GM21717 (cell line): ENCODE data around the gene DTD2.
A peak's percentile ranks its signal among the peaks of the same experiment; 100 is the strongest.
"Not testable (repeated sequence)": the region's sequence is repeated elsewhere in the genome, so short reads cannot be mapped to it uniquely, and the experiment has no call there.

Experiments used
- ATAC-seq: cut with Tn5 transposase; IDR thresholded peaks from one replicate; pipeline ENCODE4 v1.9.1; 2021; ENCODE audit warnings: mild to moderate bottlenecking, moderate library complexity; ENCODE audit not compliant: unreplicated experiment

DTD2 gene

DNA sequence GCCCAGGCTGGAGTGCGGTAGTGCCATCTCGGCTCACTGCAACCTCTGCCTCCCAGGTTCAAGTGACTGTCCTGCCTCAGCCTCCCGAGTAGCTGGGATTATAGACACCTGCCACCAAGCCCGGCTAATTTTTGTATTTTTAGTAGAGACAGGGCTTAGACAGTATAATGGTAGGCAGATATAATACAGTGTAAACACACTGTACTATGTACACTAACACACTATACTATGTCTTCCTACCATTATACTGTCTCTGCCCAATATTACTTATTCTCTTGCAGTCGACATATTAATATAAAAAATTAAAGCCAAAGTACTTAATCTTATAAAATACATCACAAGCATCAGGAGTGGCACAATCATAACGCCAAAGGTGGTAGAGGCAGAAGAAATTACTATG, 15.0 kb downstream of the DTD2 start:
- ATAC-seq = no peak

DNA sequence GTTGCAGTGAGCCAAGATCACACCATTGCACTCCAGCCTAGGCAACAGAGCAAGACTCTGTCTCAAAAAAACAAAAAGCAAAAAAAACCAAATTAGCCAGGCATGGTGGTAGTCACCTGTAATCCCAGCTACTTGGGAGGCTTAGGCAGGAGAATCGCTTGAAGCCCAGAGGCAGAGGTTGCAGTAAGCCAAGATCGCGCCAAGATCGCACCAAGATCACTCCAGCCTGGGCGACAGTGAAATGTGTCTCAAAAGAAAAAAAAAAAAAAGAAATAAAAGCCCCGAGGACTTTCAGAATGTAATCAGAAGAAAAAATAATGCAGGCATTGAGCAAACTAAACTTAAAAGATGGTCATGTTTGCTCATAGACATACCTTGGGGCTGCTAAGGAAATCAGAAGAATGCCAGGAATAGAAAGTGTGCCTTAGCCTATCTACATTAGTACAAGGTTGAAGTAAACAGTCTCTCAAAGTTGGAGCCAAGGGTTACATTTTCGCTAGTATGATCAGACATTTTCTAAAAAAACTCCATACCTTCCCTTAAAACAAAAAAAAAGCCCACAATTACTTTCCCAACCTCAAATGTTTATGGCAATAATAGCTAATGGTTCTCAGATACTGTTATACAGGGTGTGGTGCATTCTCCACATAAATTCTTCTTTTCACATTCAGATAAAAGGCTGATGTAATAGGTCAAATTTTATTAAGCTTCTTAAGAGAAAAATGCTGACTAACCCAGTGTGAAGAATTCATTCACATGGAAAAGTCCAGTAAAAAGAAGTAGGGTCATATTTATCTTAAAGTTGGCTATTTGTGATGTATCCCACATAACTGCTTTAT, 15.8 kb downstream of the DTD2 start:
- ATAC-seq = no peak

DNA sequence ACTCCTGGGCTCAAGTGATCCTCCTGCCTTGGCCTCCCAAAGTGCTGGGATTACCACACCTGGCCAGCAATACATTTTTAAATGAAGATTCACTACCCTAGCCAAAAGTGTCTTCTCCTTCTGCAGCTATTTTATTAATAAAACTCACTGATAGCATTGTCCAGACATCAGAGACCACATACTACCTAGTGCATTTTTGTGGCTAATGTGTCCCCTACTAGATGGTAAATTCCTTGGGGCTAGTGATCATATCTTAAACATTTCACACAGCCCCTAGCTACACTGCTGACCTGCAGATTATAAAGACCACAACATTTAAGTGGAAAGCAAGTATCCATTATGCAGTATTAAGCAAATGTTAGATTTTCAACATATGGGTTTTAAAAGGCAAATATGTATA, 17.0 kb downstream of the DTD2 start:
- ATAC-seq = no peak

DNA sequence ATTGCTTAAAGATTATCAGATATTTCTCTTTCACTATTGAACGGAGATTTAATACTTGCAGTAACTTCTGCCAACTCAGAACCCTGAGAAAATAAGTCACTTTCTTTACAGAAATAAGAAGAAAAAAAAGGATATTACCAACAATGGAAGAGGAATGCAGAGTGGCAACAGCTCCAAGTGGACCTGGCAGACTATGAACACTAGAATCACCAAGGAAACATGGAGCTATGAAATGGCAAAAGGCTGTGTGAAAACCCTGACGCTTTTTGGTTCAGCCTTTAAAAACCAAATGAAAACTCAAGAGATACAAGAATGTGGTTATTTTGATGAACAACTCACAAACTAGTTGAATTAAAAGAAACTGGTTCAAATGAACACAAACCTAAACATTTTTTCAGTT, 17.7 kb downstream of the DTD2 start:
- no peak for ATAC-seq

DNA sequence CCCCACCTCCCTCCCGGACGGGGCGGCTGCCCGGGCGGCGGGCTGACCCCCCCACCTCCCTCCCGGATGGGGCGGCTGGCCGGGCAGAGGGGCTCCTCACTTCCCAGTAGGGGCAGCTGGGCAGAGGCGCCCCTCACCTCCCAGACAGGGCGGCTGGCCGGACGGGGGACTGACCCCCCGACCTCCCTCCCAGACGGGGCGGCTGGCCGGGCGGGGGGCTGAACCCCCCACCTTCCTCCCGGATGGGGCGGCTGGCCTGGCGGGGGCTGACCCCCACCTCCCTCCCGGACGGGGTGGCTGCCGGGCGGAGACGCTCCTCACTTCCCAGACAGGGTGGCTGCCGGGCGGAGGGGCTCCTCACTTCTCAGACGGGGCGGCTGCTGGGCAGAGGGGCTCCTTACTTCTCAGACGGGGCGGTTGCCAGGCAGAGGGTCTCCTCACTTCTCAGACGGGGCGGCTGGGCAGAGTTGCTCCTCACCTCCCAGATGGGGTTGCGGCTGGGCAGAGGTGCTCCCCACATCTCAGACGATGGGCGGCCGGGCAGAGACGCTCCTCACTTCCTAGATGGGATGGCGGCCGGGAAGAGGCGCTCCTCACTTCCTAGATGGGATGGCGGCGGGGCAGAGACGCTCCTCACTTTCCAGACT, 20.1 kb downstream of the DTD2 start:
- not testable (repeated sequence) for ATAC-seq

DNA sequence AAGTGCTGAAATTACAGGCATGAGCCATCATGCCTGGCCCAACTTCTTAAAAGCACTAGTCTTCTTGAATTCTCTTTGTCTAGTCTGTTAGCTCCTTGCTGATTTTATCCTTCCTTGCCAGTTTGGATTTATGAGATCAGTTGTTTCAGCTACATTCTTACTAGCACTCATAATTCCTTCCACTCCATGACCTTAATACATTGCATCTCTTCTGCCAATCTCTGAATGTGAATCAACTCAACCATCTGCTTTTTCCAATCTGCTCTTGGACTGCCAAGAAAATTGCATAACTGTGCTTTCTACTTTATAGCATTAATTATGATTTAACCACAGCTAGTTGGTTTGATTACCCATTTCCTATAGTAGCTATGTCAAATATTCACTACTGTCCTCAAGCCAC, 22.0 kb downstream of the DTD2 start:
- no peak for ATAC-seq

DNA sequence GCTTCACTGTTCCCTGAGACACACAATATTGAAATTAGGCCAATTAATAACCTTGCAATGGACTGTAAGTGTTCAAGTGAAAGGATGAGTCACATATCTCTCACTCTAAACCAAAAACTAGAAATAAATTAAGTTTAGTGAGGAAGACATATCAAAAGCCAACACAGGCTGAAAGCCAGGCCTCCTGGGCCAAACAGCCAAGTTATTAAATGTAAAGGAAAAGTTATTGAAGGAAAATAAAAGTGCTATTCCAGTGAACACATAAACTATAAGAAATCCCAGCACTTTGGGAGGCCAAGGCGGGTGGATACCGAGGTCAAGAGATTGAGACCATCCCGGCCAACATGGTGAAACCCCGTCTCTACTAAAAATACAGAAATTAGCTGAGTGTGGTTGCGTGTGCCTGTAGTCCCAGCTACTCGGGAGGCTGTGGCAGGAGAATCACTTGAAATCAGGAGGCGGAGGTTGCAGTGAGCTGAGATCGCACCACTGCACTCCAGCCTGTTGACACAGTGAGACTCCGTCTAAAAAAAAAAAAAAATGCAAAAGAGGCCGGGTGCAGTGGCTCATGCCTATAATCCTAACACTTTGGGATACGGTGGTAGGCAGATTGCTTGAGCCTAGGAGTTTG, 26.6 kb downstream of the DTD2 start:
- no peak for ATAC-seq

DNA sequence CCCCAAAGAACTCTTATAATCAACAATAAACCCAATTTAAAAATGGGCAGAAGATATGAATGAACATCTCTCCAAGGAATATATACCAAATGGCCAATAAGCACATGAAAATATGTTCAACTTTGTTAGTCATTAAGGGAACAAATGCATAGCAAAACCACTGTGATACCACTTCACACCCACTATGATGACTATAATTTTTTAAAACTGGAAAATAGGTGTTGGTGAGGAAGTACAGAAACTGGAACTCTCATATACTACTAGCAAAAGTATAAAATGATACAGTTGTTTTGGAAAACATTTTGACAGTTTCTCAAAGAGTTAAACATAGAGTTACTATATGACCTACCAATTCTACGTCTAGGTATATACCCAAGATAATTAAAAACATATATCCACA, 27.5 kb downstream of the DTD2 start:
- no peak for ATAC-seq

DNA sequence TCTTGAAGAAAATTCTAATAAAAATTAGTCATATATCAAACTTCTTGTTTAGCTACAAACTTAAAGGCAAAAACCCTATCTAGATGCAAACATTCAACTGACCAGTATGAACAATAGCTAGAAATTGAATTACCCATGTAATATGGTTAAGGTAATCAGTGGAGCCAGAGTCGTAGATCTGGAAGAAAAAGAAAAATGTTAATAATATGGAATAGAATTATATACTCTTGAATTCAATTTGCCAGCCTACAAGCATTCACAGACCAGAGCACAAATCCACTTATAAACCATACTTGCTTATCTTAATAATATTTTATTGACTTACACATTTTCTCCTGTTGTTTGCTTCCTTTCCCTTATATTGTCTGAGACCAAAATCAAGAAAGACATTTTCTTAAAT, 29.3 kb downstream of the DTD2 start:
- ATAC-seq = no peak

DNA sequence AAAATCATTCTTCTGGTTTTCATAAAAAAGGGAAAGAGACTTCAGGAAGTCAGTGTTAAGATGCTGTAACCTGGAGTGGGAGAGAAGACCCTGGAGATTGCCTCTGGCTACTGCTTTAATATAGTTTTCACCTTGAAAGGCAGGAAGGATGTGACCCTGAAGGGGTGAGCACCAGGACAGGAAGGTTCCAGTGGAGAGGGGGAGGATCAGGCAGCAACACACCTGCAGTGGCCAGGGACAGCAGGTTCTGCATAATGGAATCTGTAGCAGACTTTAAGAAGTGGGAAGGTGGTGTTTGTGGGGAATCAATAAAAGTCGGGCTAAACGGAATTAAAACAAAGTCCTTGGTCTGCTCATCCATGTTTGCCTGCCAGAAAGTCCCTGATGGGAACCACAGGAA, 30.6 kb downstream of the DTD2 start:
- ATAC-seq = no peak

DNA sequence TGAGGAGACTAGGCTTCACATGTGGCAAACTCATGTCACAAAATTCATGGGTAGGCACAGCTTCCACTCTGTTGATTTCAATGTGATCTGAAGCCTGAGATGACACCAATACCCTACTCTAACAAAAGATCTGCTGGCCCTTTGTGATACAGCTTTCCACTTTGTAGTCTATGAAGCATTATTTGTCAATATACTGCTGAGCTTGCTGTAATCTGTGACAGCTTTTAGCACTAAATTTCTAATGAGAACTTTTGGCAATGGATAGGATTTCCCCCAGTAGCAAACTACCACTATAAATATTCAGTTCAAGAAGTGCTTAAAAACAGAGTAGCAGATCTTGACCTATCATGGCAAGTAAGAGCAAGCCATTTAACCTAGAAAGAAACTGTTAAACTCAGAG, 31.4 kb downstream of the DTD2 start:
- ATAC-seq = no peak

DNA sequence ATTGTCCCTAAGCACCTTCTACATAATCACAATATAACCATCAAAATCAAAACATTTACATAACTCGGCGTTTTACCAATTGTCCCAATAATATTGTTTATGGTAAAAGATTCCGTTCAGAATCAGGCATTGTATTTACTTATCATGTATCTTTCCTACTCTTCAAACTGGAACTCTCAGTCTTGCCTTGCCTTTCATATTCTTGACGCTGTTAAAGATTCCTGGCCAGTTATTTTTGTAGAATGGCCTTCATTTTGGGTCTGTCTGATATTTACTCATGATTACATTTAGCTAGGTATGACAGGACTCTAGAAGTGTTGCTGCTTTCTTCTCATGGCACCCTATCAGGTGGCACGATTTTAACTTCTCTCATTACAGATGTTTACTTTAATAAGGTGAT, 36.1 kb downstream of the DTD2 start:
- no peak for ATAC-seq

DNA sequence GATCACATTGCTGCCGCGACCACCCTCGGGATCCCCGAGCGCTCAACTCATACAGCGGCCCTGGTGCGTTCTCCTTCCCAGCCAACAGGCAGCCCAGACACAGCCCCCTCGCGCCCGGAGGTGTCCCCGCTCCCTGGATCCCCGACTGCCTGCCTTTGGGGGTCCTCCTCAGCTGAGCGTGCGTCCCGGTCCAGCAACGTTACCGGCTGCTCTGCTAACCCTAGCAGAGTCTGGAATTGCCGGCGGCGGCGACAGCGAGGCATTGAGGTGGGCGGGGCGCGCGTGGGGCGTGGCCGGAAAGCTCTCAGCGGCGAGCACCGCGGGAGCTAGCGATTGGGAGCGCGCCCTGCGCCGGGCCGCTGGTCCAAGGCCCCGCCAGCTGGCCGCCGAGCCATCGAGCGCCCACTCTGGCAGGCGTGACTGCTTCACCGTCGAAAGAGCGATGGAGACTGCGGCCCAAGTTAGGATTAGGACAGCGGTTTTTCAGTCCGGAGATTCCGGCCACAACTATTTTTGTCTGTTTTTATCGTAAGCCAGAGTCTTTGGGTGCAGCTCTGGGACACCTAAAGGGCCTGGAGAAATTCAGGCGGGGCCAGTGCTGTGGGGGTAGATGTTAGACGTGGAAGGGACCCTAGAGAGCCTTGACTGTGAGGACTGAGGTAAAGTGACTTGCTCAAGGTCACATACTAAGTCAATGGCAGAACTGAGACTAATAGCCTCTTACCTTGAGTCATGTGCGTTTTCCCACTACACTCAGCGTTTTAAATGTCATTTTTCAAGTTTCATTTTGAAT, 36.8 kb downstream of the DTD2 start, which contains the start of gene HEATR5A:
TSS of gene HEATR5A (minus strand) at position 232 of the 793 bp plus-strand sequence. CDS start 17,575 bp downstream, outside the sequence.
- ATAC-seq = peak; percentile 95

DNA sequence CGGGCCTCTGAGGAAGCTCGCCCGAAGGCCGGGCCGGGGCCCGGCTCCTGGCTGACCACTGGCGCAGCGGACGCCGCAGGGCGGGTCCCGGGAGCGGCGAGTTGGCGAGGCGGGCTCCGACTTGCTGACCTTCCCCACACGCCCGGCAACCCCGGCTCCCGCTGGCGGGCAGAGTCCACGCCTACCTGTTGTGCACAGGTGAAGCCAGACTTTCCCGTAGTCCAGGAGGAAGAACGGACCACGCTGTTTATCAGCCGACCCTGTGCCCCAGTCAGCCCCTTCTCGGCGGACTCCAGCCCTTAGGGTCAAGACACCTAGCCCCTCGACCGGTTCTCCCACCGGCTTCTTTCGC, 37.4 kb downstream of the DTD2 start:
- peak; percentile 36 for ATAC-seq

DNA sequence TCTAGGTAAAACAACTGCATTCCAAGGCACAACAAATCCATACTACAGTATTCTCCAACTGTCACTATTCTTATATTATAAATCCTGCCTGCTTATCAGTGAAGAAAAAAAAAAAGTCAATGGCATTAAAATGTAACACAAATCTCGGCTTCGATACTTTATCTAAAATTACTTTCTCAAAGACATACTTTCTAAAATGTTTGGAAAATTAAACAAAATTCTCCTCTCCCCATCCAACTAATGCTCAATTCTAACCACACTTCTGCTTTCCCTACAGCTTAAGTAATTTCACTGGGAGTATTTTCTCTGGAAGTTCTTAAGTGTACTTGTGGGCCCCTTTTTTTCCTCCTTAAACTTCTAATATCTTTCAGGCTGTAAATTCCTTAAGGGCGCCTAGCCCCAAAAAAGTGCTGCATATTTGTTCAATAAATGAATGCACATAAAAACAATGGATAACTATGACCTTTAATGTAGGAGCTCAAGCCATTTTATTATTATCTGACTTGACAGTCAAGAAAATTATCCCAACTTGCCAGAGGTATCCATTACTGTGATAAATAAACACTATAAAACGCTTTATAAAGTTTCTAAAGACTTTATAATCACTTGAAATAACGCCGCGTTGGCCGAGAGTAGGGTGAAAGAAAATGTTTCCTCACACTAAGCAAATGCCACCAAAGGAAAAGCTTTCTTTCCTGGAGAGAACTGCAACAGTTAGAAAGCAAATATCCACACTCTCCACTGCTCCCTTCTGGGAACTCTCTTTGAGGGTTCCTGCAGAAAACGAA, 37.9 kb downstream of the DTD2 start:
- ATAC-seq = no peak

DNA sequence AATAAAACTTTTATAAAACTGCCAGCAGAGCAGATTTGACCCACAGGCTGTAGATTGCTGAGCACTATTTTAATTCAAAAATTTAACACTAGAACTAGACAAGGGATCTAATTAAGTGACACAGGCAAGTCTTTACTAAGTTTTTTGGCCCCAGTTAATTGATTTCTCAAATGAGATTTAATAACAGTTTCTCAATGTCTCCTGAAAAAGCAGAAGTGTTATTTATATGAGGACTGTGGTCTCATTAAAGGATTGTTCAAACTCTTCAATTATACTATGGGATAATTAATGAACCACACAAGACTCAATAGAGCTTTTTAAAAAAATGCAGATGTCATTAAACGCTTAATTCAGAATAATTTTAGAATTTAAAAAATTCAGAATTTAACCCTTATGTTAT, 38.9 kb downstream of the DTD2 start:
- no peak for ATAC-seq

DNA sequence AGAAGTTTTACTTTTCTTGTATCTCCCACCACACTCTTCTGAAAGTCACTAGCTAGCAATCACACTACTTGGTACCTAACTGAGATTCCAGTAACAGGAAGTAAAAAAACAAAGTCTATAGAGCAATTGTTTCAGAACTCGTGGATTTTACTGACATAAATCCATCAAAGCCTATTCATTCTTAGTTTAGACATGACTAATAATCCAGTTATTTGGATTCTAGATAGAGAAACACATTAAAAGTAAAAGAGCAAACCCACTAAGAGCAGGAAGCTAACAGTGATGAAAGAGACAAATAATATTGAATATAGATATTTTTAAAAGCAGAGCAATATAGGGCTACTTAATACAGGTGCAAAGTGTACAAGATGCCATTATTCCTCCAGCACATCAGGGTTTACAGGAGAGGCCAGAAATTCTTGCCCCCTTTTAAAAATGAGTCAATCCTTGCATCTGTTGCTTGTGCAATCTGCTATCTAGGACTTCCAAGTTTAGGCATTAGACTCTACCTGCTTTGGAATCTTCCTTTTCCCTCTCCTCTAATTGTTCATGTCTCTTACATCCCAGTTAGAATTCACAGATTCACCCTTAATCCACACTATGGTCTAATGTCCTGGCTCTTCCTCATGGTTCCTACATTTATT, 43.0 kb downstream of the DTD2 start:
- no peak for ATAC-seq

DNA sequence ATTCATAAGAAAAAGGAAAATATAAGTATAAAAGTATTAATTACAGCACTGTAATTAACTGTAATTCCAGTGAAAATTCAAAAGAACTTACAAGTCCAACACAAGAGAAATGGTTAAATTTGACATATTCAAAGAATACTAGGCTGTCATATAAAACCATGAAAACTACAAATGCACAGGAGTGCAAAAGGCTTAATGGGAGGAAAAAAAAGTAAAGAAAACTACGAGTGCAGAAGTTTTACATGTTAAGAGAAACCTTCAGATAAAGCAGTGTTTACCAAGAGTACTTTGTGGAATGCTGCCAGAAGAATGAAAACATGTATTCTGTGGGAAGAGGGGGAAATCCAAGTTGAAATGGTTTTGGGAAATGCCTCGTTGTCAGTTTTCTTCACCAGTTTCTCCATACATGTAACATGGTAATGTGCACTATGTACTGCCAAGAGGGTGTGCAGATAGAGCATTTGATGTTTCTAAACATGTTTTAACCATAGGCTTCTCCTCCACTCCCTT, 46.0 kb downstream of the DTD2 start:
- no peak for ATAC-seq

DNA sequence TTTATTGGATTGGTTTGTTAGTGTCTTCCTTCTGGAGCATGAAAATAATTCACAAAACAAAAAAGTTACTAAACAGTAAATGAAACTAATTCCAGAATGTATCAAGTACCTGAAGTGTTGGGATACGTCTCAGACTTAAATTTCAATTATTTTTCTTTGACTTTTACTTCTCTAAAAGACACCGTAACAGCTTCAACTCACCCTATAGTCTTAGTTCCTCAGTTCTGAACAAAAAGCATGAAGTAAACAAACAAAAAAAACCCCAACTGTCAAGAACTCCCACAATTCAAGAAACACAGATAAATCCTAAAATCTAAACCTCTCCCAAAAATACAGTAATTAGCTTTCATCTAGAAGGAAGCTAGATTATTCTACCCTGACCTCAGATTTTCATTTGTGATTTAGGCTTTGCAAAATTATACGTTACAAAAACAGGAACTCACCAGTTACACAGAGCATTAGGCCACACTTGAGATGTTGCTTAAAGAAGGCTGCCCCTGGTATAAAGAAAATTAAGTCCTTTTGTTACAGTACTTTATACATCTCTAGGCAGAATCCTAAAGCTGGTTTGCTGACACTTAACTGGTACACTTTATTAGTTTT, 47.2 kb downstream of the DTD2 start:
- no peak for ATAC-seq
